Lung (tissue), 12 donors: ENCODE data around the gene SDE2. TPM values are rescaled to one million over a fixed set of nuclear protein-coding genes. Genes with fewer than 3 reads are reported as not detected.
"Not testable (repeated sequence)": the region's sequence is repeated elsewhere in the genome, so short reads cannot be mapped to it uniquely, and the experiment has no call there.

ENCODE experiments used
- ATAC-seq: fragments of 200-7000 bp; cut with Tn5 transposase; one replicate; pipeline ENCODE4 v1.9.1; 2020; ENCODE audit warnings: moderate number of reproducible peaks; ENCODE audit not compliant: insufficient read depth, low FRiP score
- DNase-seq, 3 donors: peaks; one replicate each; pipeline ENCODE4 v3.0.0-alpha.2; 2013 to 2017
- H3K27ac ChIP-seq, 2 donors: one replicate each; pipeline ENCODE4 v1.5.1; 2013; ENCODE audit warnings: mild to moderate bottlenecking in 2 of 2, moderate library complexity in 2 of 2, control low read depth in 1 of 2, inconsistent platforms in 1 of 2, low read depth in 1 of 2, low read length in 1 of 2
- H3K27me3 ChIP-seq, 3 donors: one replicate each; pipeline ENCODE4 v1.5.1; 2013; ENCODE audit warnings: low read length in 2 of 3; ENCODE audit not compliant: control insufficient read depth in 3 of 3, insufficient read depth in 3 of 3
- H3K36me3 ChIP-seq, 4 donors: one replicate each; pipeline ENCODE4 v1.5.1; 2013; ENCODE audit warnings: low read length in 4 of 4, mild to moderate bottlenecking in 1 of 4, moderate library complexity in 1 of 4; ENCODE audit not compliant: control insufficient read depth in 4 of 4, insufficient read depth in 4 of 4
- H3K4me1 ChIP-seq, 5 donors: one replicate each; pipeline ENCODE4 v1.5.1; 2013; ENCODE audit warnings: low read length in 5 of 5, mild to moderate bottlenecking in 2 of 5, moderate library complexity in 1 of 5; ENCODE audit not compliant: control insufficient read depth in 5 of 5, insufficient read depth in 5 of 5
- H3K4me3 ChIP-seq: one replicate; pipeline ENCODE4 v1.5.1; 2013; ENCODE audit warnings: mild to moderate bottlenecking, control low read depth, moderate library complexity
- H3K9ac ChIP-seq, 2 donors: one replicate each; pipeline ENCODE4 v1.5.1; 2013; ENCODE audit warnings: low read length in 2 of 2, control low read depth in 1 of 2; ENCODE audit not compliant: insufficient read depth in 1 of 2
- H3K9me3 ChIP-seq, 4 donors: one replicate each; pipeline ENCODE4 v1.5.1; 2013; ENCODE audit warnings: low read length in 3 of 4, mild to moderate bottlenecking in 1 of 4, moderate library complexity in 1 of 4; ENCODE audit not compliant: control insufficient read depth in 4 of 4, insufficient read depth in 3 of 4
- WGBS, 2 donors: extraction: QIAGEN DNeasy Blood & Tissue Kit; methylation state at CpG; one replicate each; pipeline ENCODE4 v1.1.7; 2013; 5-methylcytosine and 5-hydroxymethylcytosine counted together
- polyA plus RNA-seq, 2 donors: library from polyadenylated mRNA; stranded (reverse); fragments of 200-250 nt; gene quantifications; one replicate each; pipeline ENCODE4 v1.2.1, GENCODE V29; 2013
- total RNA-seq, 2 donors: library from RNA; depleted of rRNA in 1 of 2; stranded (reverse); fragments of >200 nt in 1 of 2; gene quantifications; one replicate each; pipeline ENCODE4 v1.2.1, GENCODE V29; 2014 to 2021
- TF ChIP-seq, protein P1 (sequence below): IDR thresholded peaks from 2 replicates; pipeline ENCODE4 v1.5.1; 2012; ENCODE audit warnings: mild to moderate bottlenecking; ENCODE audit errors: control extremely low read depth, extremely low read depth
- donor health status: control.
- donor health status: control.
- donor health status: Bipolar disorder and iron deficiency.
- donor health status: healthy.
- donor health status: DM: yes; HTN: yes; CAD: no.

SDE2 gene
- total and polyA plus RNA-seq, 4 donors: 6.7 to 35.5 (median 15.2) TPM

DNA sequence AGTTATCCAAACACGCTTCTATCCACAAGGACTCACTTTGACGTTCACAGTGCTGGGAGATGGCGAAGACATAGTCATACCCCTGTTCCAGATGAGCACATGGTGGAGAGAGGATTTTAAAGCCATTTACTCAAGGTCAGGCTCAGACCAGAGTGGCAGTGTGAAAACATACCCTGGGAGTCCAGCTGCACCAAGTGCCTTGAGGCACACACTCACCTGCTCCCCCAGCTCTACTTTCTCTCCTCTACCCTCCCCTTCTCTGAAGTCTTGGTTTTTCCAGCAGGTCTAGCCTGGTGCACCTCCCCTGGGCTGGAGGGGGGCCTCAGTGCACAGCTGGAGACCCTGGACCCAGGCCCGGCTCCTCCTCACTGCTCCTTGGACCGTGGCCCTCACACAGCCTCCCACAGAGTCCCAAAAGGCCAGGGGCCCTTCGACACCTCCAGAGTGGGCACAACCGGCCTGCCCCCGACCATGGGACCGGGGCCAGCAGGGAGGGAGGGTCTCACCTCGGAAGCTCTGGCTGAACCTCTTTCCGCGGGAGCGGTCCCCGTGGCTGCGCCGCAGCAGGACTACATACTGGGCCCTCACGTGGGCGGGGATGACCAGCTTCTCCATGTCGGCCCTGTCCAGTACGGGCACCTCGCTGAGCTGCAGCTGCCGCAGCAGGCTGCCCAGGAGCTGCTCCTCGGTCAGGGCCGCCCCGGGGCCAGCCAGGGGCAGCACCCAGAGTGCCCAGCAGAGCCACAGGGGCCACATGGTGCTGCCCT is 58.6 kb downstream of the SDE2 start:
- H3K36me3 ChIP-seq: no peaks in the 10 kb centered on the region
- peak overlapping the region in 1 of 2 donors; percentile 32 for H3K27ac ChIP-seq
- no peaks in the 10 kb centered on the region for H3K27me3 ChIP-seq
- no peaks in the 10 kb centered on the region for H3K9me3 ChIP-seq
- TF ChIP-seq, protein P1, sequence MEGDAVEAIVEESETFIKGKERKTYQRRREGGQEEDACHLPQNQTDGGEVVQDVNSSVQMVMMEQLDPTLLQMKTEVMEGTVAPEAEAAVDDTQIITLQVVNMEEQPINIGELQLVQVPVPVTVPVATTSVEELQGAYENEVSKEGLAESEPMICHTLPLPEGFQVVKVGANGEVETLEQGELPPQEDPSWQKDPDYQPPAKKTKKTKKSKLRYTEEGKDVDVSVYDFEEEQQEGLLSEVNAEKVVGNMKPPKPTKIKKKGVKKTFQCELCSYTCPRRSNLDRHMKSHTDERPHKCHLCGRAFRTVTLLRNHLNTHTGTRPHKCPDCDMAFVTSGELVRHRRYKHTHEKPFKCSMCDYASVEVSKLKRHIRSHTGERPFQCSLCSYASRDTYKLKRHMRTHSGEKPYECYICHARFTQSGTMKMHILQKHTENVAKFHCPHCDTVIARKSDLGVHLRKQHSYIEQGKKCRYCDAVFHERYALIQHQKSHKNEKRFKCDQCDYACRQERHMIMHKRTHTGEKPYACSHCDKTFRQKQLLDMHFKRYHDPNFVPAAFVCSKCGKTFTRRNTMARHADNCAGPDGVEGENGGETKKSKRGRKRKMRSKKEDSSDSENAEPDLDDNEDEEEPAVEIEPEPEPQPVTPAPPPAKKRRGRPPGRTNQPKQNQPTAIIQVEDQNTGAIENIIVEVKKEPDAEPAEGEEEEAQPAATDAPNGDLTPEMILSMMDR: no peak
- WGBS, 2 donors: 88 to 90% methylated on average over 25 of the region's 25 CpGs
- H3K4me1 ChIP-seq: peaks cover 5 to 19% (median 10%) of the 10 kb centered on the region in 5 donors
- H3K4me3 ChIP-seq: no peak overlapping the region
- no peak overlapping the region for H3K9ac ChIP-seq
- ATAC-seq (no peak), DNase-seq (no peak)

DNA sequence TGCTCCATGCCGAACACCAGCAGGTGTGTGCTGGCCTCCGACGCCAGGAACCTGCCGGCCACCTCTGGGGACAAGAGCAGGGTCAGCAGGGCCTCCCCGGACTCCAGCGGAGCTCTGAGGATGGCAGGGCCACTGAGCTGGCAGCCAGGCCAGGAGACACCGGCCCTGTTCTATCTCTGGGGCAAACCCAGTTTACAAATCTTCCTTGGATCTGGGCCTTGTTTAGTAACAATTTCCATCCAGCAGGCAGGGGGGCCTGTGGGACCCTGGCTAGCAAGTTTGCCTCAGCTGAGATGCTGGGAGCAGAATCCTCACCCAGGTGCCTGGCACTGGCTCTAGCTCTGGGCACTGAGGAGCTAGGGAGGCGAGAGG is 59.2 kb downstream of the SDE2 start:
- H3K4me3 ChIP-seq, H3K9ac ChIP-seq, H3K9me3 ChIP-seq, ATAC-seq, DNase-seq, H3K27me3 ChIP-seq, H3K27ac ChIP-seq, H3K36me3 ChIP-seq: not testable (repeated sequence)
- peaks cover 5 to 19% (median 10%) of the 10 kb centered on the region in 5 donors for H3K4me1 ChIP-seq
- WGBS, 2 donors: 76 to 90% methylated on average over 8 of the region's 8 CpGs

DNA sequence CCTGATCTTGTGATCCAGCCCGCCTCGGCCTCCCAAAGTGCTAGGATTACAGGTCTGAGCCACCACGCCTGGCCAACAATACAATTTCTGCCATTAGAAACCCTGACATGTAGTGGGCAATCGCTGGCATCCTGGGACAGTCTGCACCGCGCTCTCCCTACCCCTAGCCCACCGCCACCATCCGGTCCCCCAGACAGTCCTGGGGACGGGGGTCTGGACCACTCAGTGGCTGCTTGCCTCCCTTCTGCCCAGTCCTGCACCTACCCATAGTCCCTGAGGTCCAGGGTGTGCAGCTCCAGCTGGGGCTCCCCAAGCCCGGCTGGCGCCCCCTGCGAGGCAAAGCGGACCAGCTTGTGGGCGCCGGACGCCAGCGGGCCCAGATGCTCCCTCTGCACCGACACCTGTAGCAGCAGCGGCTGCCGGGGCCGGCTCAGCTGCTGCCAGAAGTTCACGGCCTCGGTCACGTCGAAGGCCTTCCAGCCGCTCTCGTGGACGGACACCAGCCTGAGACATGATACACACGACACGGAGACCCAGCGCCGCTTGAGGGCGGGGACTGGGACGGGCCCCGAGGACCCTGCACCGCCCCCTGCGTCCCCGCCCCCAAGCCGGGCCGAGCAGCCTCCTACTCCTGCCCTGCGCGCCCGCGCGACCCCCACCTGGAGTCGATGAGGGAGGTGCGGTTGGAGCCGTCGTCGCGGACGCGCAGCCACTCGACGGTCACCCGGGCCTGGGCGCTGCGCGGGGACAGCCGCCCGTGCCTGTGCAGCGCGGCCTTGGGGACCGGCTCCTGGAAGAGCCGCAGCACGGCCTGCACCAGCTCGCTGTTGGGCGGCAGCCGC is 59.8 kb downstream of the SDE2 start:
- H3K36me3 ChIP-seq, H3K27ac ChIP-seq, H3K9me3 ChIP-seq, ATAC-seq, DNase-seq, H3K9ac ChIP-seq, H3K4me3 ChIP-seq, H3K27me3 ChIP-seq: not testable (repeated sequence)
- H3K4me1 ChIP-seq: peaks cover 5 to 19% (median 10%) of the 10 kb centered on the region in 5 donors
- 52 to 55% methylated on average over 44 to 64 of the region's 69 CpGs for WGBS, 2 donors

DNA sequence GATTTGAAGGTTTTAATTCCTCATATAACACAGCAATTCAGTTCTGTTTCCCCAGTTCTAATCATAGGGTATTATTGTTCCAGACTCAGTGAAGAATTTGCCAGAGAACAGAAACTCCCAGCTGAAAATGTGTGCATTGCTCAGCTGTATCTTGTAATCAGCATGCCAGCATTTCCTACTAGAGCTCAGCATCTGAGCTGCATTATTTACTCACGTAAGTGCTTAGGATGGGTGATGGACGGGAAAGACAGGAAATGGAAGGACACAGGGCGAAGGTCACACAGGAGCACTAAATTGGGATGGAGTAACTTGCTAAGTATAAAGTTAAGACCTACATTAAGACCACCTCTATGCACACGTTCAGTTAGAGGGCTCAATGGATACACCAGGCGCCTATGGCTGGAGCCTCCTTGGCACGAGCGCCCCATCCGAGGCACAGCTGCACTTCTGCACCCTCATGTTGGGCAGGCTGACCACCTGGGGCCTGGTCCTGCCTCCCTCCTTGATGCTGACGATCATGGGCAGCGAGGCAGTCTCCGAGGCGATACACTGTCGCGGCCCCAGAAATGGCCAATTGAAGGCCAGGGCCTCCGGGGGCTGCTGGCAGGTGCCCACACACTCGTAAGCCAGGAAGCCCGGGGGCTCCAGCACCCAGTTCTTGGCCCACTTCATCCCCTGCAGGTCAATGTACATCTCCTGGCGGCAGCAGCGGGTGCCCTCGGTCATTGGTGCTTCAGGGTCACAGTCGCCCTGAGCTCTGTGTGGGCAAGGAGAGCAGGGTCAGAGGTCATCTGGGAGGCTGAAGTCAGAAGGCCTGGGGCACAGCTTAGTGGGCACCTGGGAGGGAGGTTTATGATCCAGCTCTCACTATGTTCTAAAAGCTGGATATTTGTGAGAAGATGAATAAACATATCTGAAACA is 61.8 kb downstream of the SDE2 start:
- H3K9me3 ChIP-seq: no peaks in the 10 kb centered on the region
- no peak overlapping the region for H3K9ac ChIP-seq
- no peak overlapping the region for H3K4me3 ChIP-seq
- H3K27me3 ChIP-seq: no peaks in the 10 kb centered on the region
- no peak for DNase-seq
- TF ChIP-seq, protein P1: no peak
- 93 to 98% methylated on average over 21 of the region's 21 CpGs for WGBS, 2 donors
- no peaks in the 10 kb centered on the region for H3K36me3 ChIP-seq
- no peak overlapping the region for H3K27ac ChIP-seq
- H3K4me1 ChIP-seq: peaks cover 5 to 19% (median 10%) of the 10 kb centered on the region in 5 donors
- no peak for ATAC-seq
